ENCODE data around the gene PPEF1. TPM values are rescaled to one million over a fixed set of nuclear protein-coding genes. Genes with fewer than 3 reads are reported as not detected.
"Not testable (repeated sequence)": the region's sequence is repeated elsewhere in the genome, so short reads cannot be mapped to it uniquely, and the experiment has no call there.

PPEF1 gene
- polyA plus RNA-seq, 1 donor from 2014 or later = 1.5 TPM

DNA sequence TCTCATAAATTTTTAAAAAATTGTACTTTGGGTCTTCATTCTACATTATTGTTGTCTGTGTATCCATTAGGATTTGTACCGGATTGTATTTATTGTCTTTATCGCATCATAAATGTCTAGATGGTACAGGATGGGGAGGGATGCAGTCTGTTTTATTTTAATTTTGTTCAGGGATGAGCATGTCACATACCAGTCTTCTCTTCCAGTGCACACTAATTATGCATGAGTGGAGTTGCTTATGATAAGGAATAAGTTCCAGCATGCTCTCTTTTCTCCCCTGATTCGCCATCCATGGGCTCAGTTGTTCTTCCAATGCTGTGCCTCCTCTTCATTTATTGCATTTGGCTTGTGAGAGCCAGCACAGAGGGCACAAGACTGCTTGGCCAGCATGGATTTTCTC lies 54.3 kb downstream of the PPEF1 start (continued):
- TF ChIP-seq, protein P1, sequence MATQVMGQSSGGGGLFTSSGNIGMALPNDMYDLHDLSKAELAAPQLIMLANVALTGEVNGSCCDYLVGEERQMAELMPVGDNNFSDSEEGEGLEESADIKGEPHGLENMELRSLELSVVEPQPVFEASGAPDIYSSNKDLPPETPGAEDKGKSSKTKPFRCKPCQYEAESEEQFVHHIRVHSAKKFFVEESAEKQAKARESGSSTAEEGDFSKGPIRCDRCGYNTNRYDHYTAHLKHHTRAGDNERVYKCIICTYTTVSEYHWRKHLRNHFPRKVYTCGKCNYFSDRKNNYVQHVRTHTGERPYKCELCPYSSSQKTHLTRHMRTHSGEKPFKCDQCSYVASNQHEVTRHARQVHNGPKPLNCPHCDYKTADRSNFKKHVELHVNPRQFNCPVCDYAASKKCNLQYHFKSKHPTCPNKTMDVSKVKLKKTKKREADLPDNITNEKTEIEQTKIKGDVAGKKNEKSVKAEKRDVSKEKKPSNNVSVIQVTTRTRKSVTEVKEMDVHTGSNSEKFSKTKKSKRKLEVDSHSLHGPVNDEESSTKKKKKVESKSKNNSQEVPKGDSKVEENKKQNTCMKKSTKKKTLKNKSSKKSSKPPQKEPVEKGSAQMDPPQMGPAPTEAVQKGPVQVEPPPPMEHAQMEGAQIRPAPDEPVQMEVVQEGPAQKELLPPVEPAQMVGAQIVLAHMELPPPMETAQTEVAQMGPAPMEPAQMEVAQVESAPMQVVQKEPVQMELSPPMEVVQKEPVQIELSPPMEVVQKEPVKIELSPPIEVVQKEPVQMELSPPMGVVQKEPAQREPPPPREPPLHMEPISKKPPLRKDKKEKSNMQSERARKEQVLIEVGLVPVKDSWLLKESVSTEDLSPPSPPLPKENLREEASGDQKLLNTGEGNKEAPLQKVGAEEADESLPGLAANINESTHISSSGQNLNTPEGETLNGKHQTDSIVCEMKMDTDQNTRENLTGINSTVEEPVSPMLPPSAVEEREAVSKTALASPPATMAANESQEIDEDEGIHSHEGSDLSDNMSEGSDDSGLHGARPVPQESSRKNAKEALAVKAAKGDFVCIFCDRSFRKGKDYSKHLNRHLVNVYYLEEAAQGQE (IDR thresholded peaks at IDR 0.05; ENCODE audit: borderline replicate concordance) = no peak
- TF ChIP-seq SMC3 (conservative IDR thresholded peaks at IDR 0.05; ENCODE audit: poor library complexity) = no peak

DNA sequence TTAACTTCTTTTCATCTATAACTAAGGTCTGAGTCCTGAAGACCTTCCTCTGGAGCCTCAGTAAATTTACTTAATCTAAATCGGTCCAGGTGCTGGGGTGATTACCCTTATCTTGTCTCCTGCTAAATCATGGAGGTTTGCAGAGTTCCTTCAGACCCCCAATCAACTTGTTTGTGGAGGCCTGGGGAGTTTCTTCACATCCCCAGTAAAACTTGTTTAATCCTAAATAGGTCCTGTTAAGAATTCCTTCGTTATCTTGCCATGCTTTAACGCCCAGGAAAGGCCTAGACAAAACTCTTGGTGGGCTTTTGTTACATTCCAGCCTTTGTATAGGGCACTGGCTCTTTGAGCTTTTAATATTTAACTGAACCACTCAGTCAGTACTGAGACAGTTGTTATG lies 55.7 kb downstream of the PPEF1 start:
- H3K27ac ChIP-seq (ENCODE audit: low read length); H3K27me3 ChIP-seq (ENCODE audit: insufficient read depth, low read depth, low read length): not testable (repeated sequence)

DNA sequence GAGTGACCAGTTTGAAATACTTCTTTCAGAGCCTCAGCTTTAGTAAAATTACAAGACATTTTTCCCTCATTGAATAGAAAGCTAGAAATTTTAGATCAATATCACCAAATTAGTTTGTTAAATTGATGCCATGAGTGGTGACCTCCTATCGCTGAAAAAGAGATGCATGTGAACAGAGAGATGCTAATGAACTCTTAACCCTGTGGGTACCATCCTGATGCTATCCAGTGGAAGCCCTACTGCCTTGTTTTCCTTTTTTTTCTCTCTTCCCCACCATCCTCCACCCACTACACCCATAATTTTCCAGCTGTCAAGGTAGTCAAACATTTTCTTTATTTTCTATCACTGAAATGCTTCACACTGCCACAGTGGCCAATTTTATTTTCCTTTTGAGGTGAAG lies 61.9 kb downstream of the PPEF1 start:
- Histone ChIP-seq H3K27me3 (ENCODE audit: insufficient read depth, low read depth, low read length) (no peaks in the 10 kb centered on the region), H3K9me3 (ENCODE audit: low read length) (no peaks in the 10 kb centered on the region), H3K79me2 (replicated peaks; ENCODE audit: insufficient read depth, low read length) (no peaks in the 10 kb centered on the region), H4K20me1 (ENCODE audit: insufficient read depth) (no peaks in the 10 kb centered on the region), H2AFZ (ENCODE audit: low read depth, low read length) (no peak overlapping the region), H3F3A (ENCODE audit: insufficient read depth, low read length, poor library complexity, severe bottlenecking) (no peaks in the 10 kb centered on the region), H3K4me2 (ENCODE audit: low read length) (no peak overlapping the region), H3K36me3 (ENCODE audit: insufficient read depth, low read length) (no peaks in the 10 kb centered on the region), H3K4me3 (ENCODE audit: low read length) (no peak overlapping the region), H3K27ac (ENCODE audit: low read length) (no peak overlapping the region), H3K9me2 (ENCODE audit: insufficient read depth, low read length) (no peaks in the 10 kb centered on the region), H3K9ac (ENCODE audit: low read length) (no peak overlapping the region)
- no peak for TF ChIP-seq MXI1 (conservative IDR thresholded peaks at IDR 0.05; ENCODE audit: poor library complexity, severe bottlenecking)
- TF ChIP-seq, protein P2, sequence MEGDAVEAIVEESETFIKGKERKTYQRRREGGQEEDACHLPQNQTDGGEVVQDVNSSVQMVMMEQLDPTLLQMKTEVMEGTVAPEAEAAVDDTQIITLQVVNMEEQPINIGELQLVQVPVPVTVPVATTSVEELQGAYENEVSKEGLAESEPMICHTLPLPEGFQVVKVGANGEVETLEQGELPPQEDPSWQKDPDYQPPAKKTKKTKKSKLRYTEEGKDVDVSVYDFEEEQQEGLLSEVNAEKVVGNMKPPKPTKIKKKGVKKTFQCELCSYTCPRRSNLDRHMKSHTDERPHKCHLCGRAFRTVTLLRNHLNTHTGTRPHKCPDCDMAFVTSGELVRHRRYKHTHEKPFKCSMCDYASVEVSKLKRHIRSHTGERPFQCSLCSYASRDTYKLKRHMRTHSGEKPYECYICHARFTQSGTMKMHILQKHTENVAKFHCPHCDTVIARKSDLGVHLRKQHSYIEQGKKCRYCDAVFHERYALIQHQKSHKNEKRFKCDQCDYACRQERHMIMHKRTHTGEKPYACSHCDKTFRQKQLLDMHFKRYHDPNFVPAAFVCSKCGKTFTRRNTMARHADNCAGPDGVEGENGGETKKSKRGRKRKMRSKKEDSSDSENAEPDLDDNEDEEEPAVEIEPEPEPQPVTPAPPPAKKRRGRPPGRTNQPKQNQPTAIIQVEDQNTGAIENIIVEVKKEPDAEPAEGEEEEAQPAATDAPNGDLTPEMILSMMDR (IDR thresholded peaks at IDR 0.05; ENCODE audit: poor library complexity, severe bottlenecking) = no peak
- TF ChIP-seq EZH2 (IDR thresholded peaks at IDR 0.05; ENCODE audit: borderline replicate concordance, insufficient read depth, low read length, poor library complexity, severe bottlenecking) = no peak
- TF ChIP-seq SMC3 (conservative IDR thresholded peaks at IDR 0.05; ENCODE audit: poor library complexity) = no peak
- TF ChIP-seq TAF1 (IDR thresholded peaks at IDR 0.05; ENCODE audit: low read depth) = no peak
- no peak for TF ChIP-seq EP300 (conservative IDR thresholded peaks at IDR 0.05; ENCODE audit: poor library complexity, severe bottlenecking)
- TF ChIP-seq POLR2AphosphoS5 (IDR thresholded peaks at IDR 0.05) = no peak
- TF ChIP-seq, protein P1 (IDR thresholded peaks at IDR 0.05; ENCODE audit: borderline replicate concordance) = no peak
- no peak for TF ChIP-seq RAD21 (conservative IDR thresholded peaks at IDR 0.05)

More for the DNA sequence above, 55.7 kb downstream of the PPEF1 start:
- H3K4me3 ChIP-seq (ENCODE audit: low read length); H4K20me1 ChIP-seq (ENCODE audit: insufficient read depth); H3F3A ChIP-seq (ENCODE audit: insufficient read depth, low read length, poor library complexity, severe bottlenecking); H3K79me2 ChIP-seq (replicated peaks; ENCODE audit: insufficient read depth, low read length); H3K36me3 ChIP-seq (ENCODE audit: insufficient read depth, low read length); H3K9me3 ChIP-seq (ENCODE audit: low read length); H2AFZ ChIP-seq (ENCODE audit: low read depth, low read length); H3K4me2 ChIP-seq (ENCODE audit: low read length); H3K9ac ChIP-seq (ENCODE audit: low read length); H3K9me2 ChIP-seq (ENCODE audit: insufficient read depth, low read length): not testable (repeated sequence)
